Retinal pigment epithelial cell (primary cell): ENCODE data around the gene WNT11.
A peak's percentile ranks its signal among the peaks of the same experiment; 100 is the strongest.

ENCODE experiments used
- DNase-seq: peaks from one replicate; pipeline ENCODE4 v3.0.0-alpha.2; 2010; ENCODE audit warnings: low read depth
- H3K4me3 ChIP-seq: 2 replicates; pipeline ENCODE4 v1.5.1; 2011; ENCODE audit warnings: mild to moderate bottlenecking, low read length, control low read depth, moderate library complexity
- TF ChIP-seq, protein P1 (sequence below): conservative IDR thresholded peaks from 2 replicates; pipeline ENCODE4 v1.5.1; 2011; ENCODE audit warnings: low read depth, low read length, control low read depth, inconsistent platforms

Gene WNT11

DNA sequence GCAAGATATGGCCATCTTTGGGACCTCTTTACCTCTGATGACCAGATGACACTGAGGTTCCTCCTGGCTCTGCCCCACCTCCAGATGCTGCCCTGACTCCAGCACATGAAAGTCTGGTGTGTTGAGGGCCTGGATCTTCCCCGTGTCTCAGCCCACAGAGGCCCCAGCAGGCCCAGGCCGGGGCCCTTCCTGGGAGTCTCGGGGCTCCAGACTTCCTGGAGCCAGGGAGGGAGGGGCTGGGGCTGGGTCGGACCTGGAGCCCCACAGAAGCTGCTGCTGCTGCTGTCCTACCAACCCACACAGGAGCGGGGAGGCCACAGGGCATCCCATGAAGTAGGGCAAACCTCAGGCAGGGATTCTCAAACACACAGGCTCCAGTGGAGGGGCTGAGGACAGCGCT, 32.2 kb upstream of the WNT11 start:
- TF ChIP-seq, protein P1, sequence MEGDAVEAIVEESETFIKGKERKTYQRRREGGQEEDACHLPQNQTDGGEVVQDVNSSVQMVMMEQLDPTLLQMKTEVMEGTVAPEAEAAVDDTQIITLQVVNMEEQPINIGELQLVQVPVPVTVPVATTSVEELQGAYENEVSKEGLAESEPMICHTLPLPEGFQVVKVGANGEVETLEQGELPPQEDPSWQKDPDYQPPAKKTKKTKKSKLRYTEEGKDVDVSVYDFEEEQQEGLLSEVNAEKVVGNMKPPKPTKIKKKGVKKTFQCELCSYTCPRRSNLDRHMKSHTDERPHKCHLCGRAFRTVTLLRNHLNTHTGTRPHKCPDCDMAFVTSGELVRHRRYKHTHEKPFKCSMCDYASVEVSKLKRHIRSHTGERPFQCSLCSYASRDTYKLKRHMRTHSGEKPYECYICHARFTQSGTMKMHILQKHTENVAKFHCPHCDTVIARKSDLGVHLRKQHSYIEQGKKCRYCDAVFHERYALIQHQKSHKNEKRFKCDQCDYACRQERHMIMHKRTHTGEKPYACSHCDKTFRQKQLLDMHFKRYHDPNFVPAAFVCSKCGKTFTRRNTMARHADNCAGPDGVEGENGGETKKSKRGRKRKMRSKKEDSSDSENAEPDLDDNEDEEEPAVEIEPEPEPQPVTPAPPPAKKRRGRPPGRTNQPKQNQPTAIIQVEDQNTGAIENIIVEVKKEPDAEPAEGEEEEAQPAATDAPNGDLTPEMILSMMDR: no peak
- DNase-seq: no peak
- no peak overlapping the region for H3K4me3 ChIP-seq

DNA sequence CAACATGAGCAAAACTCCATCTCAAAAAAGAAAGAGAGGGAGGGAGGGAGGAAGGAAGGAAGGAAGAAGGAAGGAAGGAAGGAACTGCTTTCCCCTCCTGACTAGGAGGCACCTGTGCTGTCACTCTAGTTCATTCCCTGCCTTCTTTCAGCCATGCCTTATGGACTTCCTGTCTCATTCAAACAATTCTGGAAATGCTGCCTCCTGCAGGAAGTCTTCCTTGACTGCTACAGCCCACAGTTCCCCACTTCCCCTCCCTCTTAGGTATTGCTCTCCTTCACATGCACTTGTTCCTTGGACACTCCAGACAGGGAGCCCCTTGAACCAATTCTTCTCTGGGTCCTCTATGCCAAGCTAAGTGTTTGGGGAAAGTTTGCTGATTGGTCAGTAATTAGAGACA, 31.6 kb upstream of the WNT11 start:
- no peak overlapping the region for H3K4me3 ChIP-seq
- no peak for DNase-seq
- TF ChIP-seq, protein P1: peak; percentile 10

DNA sequence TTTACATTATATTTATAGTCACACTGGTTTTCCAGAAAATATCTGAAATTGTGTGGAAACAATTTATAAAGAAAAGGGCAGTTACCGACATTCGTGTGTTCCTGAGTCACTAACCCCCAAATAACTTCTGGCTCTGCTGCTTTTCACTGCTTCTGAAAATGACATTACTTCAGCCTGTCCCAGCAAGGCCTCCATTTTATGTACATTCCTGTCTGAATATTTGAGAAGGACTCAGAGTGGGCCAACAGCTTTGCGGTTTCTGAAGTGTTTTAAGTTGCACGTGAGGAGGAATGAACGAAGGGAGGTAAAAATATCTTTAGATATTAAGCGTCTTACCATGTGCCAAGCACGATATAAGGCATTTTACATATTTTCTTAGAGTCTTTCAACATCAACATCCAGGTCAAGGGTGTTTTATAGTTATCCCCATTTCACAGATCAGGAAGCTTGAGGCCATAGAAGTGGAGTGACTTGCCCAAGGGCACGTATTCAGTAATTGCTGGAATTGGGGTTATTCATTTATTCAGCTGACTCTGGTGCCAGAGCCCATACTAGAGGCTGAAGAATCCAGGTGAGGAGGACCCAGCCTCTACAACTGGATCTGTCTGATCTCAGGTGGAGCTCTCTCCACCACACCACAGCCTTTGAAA, 30.8 kb upstream of the WNT11 start:
- DNase-seq: no peak
- H3K4me3 ChIP-seq: no peak overlapping the region

DNA sequence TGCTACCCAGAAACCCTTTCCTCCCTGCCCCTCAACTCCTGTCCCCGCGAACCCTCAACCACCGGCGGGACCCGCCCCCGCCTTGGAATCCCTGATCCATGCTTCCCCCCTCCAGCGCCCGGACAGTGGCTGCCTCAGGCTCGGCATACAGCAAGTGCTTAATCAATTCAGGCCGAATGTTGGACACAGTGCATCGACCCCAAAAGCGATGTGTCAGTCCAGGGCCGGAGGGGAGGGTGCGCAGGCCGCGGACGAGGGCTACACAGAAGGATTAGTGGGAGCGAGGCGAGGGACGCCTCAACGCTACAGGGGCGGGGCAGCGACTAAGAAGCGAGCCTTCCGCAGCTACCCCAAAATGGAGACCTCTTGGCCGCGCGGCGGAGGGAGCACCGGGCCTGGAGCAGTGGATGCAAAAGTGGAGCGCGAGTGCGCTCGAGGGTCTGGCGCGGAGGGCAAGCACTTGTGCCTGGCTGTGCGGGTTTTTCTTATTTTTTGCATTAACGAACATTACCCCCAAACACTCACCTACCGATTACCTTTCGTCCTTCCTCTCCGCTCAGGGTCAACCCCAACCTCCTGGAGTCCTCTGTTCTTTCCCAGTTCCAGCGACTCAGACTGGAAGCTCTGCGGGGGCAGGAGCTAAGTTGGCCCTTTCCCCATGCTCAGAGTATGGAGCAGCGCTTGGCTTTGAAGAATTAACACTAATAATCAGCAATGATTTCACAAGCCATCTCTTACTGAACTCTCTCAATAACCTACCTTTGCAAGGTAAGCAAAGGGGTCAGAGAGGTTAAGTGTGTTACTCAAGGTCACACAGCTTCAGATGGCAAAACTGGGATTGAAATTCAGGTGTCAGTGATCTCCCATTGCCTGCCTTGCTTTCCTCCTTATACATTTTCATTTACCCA, 30.0 kb upstream of the WNT11 start:
- TF ChIP-seq, protein P1: no peak
- peak overlapping the region; percentile 90 for H3K4me3 ChIP-seq
- no peak for DNase-seq

More for the DNA sequence above, 30.8 kb upstream of the WNT11 start:
- TF ChIP-seq, protein P1: no peak

DNA sequence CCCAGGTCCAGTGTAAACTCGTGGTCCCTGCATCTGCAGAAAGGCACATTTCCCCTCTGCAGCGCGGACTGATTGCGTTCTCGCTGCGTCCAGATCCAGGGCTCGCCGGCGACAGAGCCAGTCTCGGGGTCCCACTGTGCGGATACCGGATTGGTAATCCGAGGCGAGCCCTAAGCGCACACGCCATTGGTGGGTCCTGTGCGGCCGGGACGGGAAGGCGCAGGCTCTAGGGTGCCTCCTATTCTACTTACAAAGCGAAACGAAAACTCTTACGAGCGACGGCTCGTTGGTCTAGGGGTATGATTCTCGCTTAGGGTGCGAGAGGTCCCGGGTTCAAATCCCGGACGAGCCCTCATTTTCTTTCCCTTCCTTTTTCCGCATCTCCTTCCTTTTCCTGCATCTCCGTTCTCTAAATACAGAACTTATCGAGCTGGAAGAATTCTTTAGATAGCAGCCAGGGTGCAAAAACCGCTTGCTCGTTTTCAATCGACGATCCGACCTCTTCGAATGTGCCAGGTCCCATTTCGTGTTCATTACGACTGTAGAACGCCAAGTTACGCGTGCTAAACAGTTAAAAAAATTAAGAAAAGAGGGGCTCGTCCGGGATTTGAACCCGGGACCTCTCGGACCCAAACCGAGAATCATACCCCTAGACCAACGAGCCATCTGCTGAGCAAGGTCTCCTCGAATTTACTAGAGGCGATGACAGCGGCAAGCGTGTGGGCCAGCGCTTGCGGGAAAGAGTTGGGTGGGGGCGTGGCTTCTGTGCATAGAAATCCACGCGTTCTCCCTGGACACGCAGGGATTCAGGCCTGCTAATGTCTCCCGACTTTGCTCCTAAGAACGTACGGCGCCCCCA, 29.2 kb upstream of the WNT11 start:
- DNase-seq: peak; percentile 63
- H3K4me3 ChIP-seq: peak overlapping the region; percentile 90
- TF ChIP-seq, protein P1: no peak

DNA sequence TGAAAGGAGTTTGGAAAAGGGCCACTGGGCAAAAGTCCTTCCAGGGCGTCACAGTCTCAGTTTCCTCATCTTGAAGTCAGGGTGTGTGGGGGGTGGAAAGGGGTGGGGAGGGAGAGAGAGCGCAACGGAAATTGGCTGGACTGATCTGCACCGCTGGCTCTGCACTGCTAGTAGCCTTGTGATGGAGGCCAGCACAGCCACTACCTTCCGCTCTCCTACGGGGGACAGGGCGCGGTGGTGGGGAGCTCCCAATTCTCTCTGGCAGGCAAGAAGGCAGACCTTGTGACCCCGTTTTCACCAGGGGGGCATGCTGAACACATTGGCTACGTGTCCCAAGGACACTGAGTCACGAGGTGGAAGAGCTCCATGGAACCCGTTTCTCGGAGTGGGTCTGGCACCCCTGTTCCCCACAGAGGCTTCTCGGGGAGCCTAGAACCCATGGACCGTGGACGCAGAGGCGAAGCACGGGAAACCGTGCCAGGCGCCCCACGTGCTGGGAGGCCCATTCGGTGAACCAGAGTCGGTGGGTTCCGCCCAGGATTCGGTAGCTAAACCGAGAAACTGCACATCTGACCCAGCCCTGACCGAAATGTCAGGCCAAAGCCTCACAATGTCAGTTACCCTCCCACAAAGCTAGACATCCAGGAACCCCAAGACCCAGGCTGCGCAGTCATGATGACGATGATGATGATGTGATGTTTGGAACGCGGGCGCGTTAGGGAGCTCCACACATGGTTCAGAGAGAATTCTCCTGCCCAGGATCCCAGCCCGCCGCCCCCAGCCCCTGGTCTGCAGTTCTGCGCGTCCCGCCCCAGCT, 28.3 kb upstream of the WNT11 start:
- TF ChIP-seq, protein P1: no peak
- no peak for DNase-seq
- peak overlapping the region; percentile 90 for H3K4me3 ChIP-seq
